Lower lobe of right lung (tissue), 2 donors: Measurements from ENCODE around the gene VDR. TPM values are rescaled to one million over a fixed set of nuclear protein-coding genes. Genes with fewer than 3 reads are reported as not detected.

ENCODE experiments used
- ATAC-seq, 2 donors: fragments of 200-7000 bp; cut with Tn5 transposase; one replicate each; pipeline ENCODE4 v1.9.1; 2020 to 2022; ENCODE audit warnings: mild to moderate bottlenecking in 2 of 2, moderate library complexity in 2 of 2
- DNase-seq: peaks from one replicate; pipeline ENCODE4 v3.0.0-alpha.2; 2020
- H3K27ac ChIP-seq: fragments of 200-600 bp; one replicate; pipeline ENCODE4 v1.8.0; 2022
- H3K27me3 ChIP-seq: fragments of 200-600 bp; one replicate; pipeline ENCODE4 v1.8.0; 2022; ENCODE audit warnings: low read depth
- H3K36me3 ChIP-seq: fragments of 200-600 bp; one replicate; pipeline ENCODE4 v1.8.0; 2022; ENCODE audit warnings: mild to moderate bottlenecking
- H3K4me1 ChIP-seq: fragments of 200-600 bp; one replicate; pipeline ENCODE4 v1.8.0; 2022
- H3K4me3 ChIP-seq: fragments of 200-600 bp; one replicate; pipeline ENCODE4 v1.8.0; 2022; ENCODE audit warnings: mild to moderate bottlenecking
- H3K9me3 ChIP-seq: fragments of 200-600 bp; one replicate; pipeline ENCODE4 v1.8.0; 2022
- CTCF ChIP-seq: fragments of 200-600 bp; IDR thresholded peaks from one replicate; pipeline ENCODE4 v1.8.0; 2022; ENCODE audit warnings: antibody characterized with exemption, mild to moderate bottlenecking
- intact Hi-C: fragments of 100-400 bp; cut with DNase I; formaldehyde crosslinking; loops from one replicate; pipeline ENCODE4 v1.11.0; 2022
- total RNA-seq: library from RNA; stranded (reverse); fragmentation: NEBNext Ultra II Directional; extraction: Animal tissue kit (Norgen Biotek cat#: 25700); gene quantifications from one replicate; pipeline ENCODE4 v1.2.1, GENCODE V29; 2021
- donor health status: DM: no; HTN: yes; CAD: no; lungs with severe emphysema.

VDR gene
- total RNA-seq, 1 donor from 2014 or later = 24.3 TPM

- Histone ChIP-seq H3K4me3 (no peak overlapping the region), H3K27me3 (no peaks in the 10 kb centered on the region), H3K27ac (no peak overlapping the region), H3K9me3 (no peaks in the 10 kb centered on the region), H3K36me3 (no peaks in the 10 kb centered on the region), H3K4me1 (no peaks in the 10 kb centered on the region)
- no peak for ATAC-seq
- intact Hi-C loops = no loop called here
- no peak for TF ChIP-seq CTCF
- no peak for DNase-seq
Measured at GRCh38 chr12:47920913-47921312, 16.1 kb upstream of the VDR start.

- ATAC-seq (no peak), DNase-seq (no peak)
- TF ChIP-seq CTCF = no peak
- no peak overlapping the region for H3K4me3 ChIP-seq
- no peaks in the 10 kb centered on the region for H3K27me3 ChIP-seq
- no peaks in the 10 kb centered on the region for H3K36me3 ChIP-seq
- H3K9me3 ChIP-seq = no peaks in the 10 kb centered on the region
- H3K4me1 ChIP-seq = no peaks in the 10 kb centered on the region
- H3K27ac ChIP-seq = no peak overlapping the region
- intact Hi-C loops = no loop called here
Measured at GRCh38 chr12:47913081-47913480, 8.3 kb upstream of the VDR start.

GRCh38 chr12:47912556-47912955 lies 7.8 kb upstream of the VDR start:
- Histone ChIP-seq H3K27me3 (no peaks in the 10 kb centered on the region), H3K4me1 (no peaks in the 10 kb centered on the region), H3K27ac (no peak overlapping the region), H3K36me3 (no peaks in the 10 kb centered on the region), H3K9me3 (no peaks in the 10 kb centered on the region), H3K4me3 (no peak overlapping the region)
- ATAC-seq (no peak), DNase-seq (no peak)
- TF ChIP-seq CTCF = no peak
- intact Hi-C loops = no loop called here

- intact Hi-C loops = no loop called here
- Histone ChIP-seq H3K27me3 (no peaks in the 10 kb centered on the region), H3K4me1 (no peaks in the 10 kb centered on the region), H3K4me3 (no peak overlapping the region), H3K27ac (no peak overlapping the region), H3K9me3 (no peaks in the 10 kb centered on the region), H3K36me3 (no peaks in the 10 kb centered on the region)
- ATAC-seq = no peak
- no peak for TF ChIP-seq CTCF
- no peak for DNase-seq
Measured at GRCh38 chr12:47910981-47911380, 6.2 kb upstream of the VDR start.

GRCh38 chr12:47910486-47910885 lies 5.7 kb upstream of the VDR start:
- Histone ChIP-seq H3K4me1 (no peaks in the 10 kb centered on the region), H3K9me3 (no peaks in the 10 kb centered on the region), H3K27me3 (no peaks in the 10 kb centered on the region), H3K27ac (no peak overlapping the region), H3K36me3 (no peaks in the 10 kb centered on the region), H3K4me3 (no peak overlapping the region)
- ATAC-seq (no peak), DNase-seq (no peak)
- intact Hi-C loops = no loop called here
- no peak for TF ChIP-seq CTCF

- no peaks in the 10 kb centered on the region for H3K9me3 ChIP-seq
- no peak overlapping the region for H3K27ac ChIP-seq
- no peaks in the 10 kb centered on the region for H3K27me3 ChIP-seq
- intact Hi-C loops = no loop called here
- H3K36me3 ChIP-seq = no peaks in the 10 kb centered on the region
- TF ChIP-seq CTCF = no peak
- no peaks in the 10 kb centered on the region for H3K4me1 ChIP-seq
- DNase-seq (no peak), ATAC-seq (no peak)
- H3K4me3 ChIP-seq = no peak overlapping the region
Measured at GRCh38 chr12:47909839-47910465, 5.2 kb upstream of the VDR start.
